Measurements from ENCODE around the gene AFF3.
"Not testable (repeated sequence)": the region's sequence is repeated elsewhere in the genome, so short reads cannot be mapped to it uniquely, and the experiment has no call there.

AFF3 gene

GRCh38 chr2:99971326-99971900, 171.0 kb downstream of the AFF3 start:
- DNase-seq: no peak

- no peak for DNase-seq
Observed at GRCh38 chr2:99970292-99970868, 172.0 kb downstream of the AFF3 start.

- no peak for DNase-seq
Observed at GRCh38 chr2:99961196-99961913, 181.0 kb downstream of the AFF3 start.

- DNase-seq: peak in 14 of 56 donors; percentile 3 to 23 (median 10)
Observed at GRCh38 chr2:99960790-99961189, 181.6 kb downstream of the AFF3 start.

DNA sequence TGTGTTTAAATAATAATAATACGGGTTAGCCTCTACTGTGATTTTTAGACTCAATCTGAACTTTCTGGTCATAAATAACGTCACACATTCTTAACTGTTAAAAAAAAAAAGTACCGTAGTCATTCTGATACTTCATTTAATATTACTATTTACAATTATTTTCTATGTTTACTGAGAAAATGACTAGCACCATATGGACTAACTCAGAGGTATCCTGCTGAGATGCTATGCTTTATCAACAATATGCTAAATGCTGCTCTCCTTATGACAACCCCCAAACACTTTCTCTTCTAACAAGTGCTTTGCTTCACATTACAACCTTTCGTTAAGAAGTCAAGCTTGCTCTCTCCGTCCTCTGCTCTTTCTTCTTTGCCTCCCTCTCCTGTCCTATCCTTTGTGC, 182.1 kb downstream of the AFF3 start:
- no peak for DNase-seq

GRCh38 chr2:99959261-99960014, 183.0 kb downstream of the AFF3 start:
- no peak for DNase-seq

DNA sequence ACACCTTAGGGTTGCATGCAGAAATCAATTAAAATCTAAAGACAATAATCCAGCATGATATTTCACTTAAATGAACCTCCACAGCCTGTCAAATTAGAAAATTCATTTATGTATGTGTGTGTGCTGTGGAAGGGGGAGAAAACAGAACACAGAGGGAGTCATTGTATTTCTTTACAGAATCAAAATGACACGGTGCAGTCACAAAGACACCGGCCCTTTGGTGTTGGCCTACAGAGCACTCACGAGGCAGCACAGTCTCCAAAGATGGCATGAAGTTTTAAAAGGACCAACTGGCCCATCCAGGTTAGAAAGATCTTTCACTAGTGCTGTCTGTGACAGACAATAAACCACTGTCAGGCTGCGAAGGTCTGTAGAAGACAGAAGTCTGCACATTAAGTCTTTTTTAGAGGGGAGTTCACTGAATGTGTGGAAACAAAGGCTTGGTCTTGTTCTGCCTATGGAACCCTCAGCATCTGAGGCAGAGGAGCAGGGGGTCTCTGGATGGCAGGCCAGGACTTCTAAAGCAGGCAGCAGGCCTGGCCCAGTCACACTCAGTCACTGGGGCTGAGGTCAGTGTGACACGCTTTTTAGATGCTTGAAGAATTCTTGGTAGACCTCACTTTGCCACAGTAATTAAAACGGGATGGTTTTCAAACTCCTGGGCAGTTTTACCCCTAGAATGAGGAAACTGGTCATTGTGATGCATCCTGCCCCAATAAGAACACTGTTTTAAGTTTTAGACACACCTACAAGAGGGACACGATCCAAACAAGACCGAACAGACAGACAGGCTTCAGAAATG, 184.9 kb downstream of the AFF3 start:
- DNase-seq: no peak

DNA sequence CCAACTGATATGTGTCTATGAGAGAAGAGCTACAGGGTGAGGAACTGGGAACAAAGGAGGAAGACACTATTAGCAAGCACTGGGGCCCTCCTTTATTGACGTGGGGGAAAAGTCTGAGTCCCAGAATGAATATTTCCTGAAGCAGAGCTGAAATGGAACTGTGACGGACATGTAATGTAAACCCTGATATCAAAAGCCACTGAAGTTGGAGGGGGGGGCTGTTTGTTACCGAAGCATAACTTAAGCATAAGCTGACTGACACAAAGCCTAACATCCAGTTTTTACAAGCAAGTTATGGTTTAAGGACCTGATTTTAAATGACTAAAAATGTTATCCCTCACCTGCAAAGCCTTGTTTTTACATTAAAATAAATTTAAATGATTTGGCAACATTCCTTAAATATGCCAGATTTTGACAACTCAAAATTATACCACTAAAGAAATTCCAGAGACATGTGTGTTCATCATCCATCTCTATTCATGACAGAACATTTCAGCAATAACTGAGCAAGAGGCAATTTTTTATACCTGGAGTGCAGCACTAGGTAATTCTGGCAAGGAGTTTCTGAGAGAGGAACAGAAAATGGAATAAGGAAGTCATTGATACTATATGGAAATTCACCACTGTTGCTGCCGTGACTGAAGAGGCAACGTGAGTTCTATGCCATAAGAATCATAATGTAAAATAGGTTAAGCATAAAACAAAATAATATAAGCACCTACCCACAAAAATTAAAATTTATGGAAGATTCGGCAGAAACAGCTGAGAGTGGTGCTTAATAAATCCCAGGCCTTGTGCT, 186.0 kb downstream of the AFF3 start:
- DNase-seq: no peak

GRCh38 chr2:99953750-99954149, 188.6 kb downstream of the AFF3 start:
- no peak for DNase-seq

GRCh38 chr2:99949963-99950362, 192.4 kb downstream of the AFF3 start:
- no peak for DNase-seq

DNA sequence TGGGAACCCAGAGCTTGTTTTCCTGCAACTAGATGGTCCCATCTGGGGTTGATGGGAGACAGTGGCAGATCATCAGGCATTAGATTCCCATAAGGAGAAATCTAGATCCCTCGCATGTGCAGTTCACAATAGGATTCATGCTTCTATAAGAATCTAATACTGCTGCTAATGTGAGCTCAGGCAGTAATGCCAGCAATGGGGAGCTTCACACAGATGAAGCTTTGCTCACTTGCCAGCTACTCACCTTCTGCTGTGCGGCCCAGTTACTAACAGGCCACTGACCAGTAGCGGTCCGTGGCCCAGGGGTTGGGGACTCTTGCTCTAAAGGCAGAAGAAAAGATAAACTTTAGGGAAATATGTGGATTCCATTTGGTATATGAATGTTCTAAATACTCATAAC, 192.9 kb downstream of the AFF3 start:
- DNase-seq: no peak

- DNase-seq: no peak
Observed at GRCh38 chr2:99948010-99948409, 194.4 kb downstream of the AFF3 start.

GRCh38 chr2:99947366-99947765, 195.0 kb downstream of the AFF3 start:
- DNase-seq: not testable (repeated sequence)

DNA sequence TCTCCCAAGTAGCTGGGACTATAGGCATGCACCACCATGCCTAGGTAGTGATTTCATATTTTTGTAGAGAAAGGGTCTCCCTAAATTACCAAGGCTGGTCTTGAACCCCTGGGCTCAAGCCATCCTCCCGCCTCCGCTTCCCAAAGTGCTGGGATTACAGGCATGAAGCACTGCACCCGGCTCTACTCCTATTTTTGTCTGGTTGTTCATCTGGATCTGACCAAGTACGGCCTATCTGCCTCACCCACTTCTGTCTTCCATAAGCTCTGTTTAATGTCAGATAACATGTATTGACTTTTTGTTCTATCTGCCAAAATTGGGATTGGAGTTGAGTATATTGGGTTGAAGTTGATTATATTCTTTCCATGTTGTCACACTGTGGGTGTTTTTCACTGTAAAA, 198.4 kb downstream of the AFF3 start:
- DNase-seq: no peak

GRCh38 chr2:99942561-99943347, 199.6 kb downstream of the AFF3 start:
- DNase-seq: no peak

GRCh38 chr2:99940963-99941362, 201.4 kb downstream of the AFF3 start:
- DNase-seq: no peak

DNA sequence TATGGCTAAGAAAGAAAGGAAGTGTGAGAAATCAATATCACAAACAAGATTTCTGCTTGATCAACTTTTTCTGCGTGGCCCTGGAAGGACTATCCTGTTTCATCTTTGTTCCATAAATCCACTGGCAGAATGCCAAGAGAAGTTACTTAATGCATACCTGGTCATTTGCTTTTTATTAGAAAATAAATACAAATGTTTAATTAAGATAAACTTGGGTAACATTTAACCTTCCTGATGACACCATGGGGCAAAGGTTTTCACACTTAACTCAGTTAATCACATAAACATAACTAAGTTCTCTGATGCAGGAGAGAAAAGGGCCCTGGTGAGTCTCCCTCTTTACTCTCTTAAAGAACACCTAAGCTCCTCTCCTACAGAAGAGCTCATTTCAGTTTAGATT, 203.3 kb downstream of the AFF3 start:
- DNase-seq: no peak

- DNase-seq: no peak
Observed at GRCh38 chr2:99938250-99938649, 204.1 kb downstream of the AFF3 start.

DNA sequence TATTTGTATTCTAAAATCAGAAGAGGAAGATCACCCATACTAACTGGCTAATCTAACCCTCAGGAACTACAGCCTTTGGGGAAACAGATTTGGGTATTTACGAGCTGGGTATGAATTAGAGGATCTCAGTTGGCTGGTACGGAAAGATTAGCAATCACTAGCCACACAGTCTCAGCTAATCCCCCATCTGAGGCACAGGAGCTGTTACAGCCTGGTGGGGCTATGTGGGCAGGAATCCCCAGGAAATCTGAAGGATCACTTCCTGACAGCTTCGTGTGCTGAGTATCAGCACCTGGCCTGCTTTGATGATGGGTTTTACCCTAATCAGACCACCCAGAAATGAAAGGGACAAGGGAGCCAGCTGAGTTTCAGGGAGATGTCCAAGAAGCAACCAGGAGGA, 206.3 kb downstream of the AFF3 start:
- no peak for DNase-seq

DNA sequence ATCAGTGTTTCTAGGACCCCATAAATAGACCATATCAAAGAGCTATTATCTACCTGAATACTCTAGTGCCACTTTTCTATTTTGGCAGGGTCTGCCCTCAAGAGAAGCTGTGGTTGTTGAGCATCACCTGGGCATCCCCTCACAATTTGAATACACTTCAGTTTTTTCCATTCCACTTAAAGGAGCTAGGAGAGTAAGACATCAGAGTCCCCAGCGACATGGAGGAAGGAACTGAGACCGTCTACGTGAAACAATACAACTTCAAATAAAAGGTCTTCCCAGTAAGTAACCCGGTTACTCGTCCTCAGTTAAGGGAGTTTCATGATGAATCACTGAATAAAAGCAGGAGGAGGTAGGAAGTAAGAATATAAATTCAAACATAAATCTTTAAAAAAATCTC, 206.7 kb downstream of the AFF3 start:
- DNase-seq: no peak
